HFFc6 (cell line): ENCODE data around the gene OR2B2. TPM values are rescaled to one million over a fixed set of nuclear protein-coding genes. Genes with fewer than 3 reads are reported as not detected.

ENCODE experiments used
- DNase-seq: peaks from one replicate; pipeline ENCODE4 v3.0.0-alpha.2; 2018
- H3K27ac Mint-ChIP-seq: 2 replicates; pipeline ENCODE4 v1.8.0; 2020; ENCODE audit warnings: mild to moderate bottlenecking, mixed read lengths
- H3K27me3 Mint-ChIP-seq: 2 replicates; pipeline ENCODE4 v1.8.0; 2021; ENCODE audit warnings: mild to moderate bottlenecking, moderate library complexity, mixed read lengths; ENCODE audit not compliant: insufficient read depth
- H3K36me3 Mint-ChIP-seq: 2 replicates; pipeline ENCODE4 v1.8.0; 2021; ENCODE audit warnings: low read depth, mixed read lengths
- H3K4me1 Mint-ChIP-seq: 2 replicates; pipeline ENCODE4 v1.8.0; 2020; ENCODE audit warnings: low read depth, mixed read lengths
- H3K4me3 Mint-ChIP-seq: 2 replicates; pipeline ENCODE4 v1.8.0; 2020; ENCODE audit warnings: mild to moderate bottlenecking, moderate library complexity, mixed read lengths
- H3K9me3 Mint-ChIP-seq: 2 replicates; pipeline ENCODE4 v1.8.0; 2020; ENCODE audit warnings: mild to moderate bottlenecking, mixed read lengths
- total RNA-seq, 6 experiments: library from RNA; stranded (reverse); fragmentation: NEBNext Ultra II Directional; extraction: Animal tissue kit (Norgen Biotek cat#: 25700); gene quantifications; 2 replicates in 1 of 6; 3 replicates in 5 of 6; pipeline ENCODE4 v1.2.3, GENCODE V29; 2021
- TF ChIP-seq, protein P1 (sequence below): fragments of 200-600 bp; sonication (generic); IDR thresholded peaks from 2 replicates; pipeline ENCODE4 v1.5.0; 2021; ENCODE audit warnings: antibody characterized with exemption, mild to moderate bottlenecking

Gene OR2B2
- total RNA-seq, 6 experiments from 2014 or later, result not detected

DNA sequence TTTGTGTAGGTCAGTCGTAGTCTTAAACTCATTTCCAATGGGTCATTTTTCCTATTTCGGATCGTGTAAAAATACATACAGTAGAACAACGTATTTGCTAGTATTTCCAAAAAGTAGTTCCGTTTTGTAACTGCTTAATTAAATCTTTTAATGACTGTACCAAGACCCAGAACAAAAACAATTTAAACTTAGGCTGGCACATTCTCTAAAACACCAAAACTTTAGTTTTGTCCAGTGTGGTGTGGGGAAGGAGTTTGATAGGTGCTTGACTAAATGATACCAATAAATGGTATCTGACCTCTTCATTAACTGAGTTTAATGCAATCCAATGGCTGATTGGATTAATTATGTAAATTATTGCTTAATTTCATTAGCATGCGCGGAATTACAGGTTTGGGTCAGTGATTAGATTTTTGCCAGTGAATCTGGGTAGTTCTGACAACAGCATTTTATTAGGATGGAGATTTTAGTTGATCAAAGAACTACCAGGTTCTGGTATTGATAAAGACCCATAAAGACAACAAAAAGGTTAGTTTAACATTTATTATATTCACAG, 20.8 kb downstream of the OR2B2 start:
- H3K27ac Mint-ChIP-seq, result no peak overlapping the region
- no peak for DNase-seq

DNA sequence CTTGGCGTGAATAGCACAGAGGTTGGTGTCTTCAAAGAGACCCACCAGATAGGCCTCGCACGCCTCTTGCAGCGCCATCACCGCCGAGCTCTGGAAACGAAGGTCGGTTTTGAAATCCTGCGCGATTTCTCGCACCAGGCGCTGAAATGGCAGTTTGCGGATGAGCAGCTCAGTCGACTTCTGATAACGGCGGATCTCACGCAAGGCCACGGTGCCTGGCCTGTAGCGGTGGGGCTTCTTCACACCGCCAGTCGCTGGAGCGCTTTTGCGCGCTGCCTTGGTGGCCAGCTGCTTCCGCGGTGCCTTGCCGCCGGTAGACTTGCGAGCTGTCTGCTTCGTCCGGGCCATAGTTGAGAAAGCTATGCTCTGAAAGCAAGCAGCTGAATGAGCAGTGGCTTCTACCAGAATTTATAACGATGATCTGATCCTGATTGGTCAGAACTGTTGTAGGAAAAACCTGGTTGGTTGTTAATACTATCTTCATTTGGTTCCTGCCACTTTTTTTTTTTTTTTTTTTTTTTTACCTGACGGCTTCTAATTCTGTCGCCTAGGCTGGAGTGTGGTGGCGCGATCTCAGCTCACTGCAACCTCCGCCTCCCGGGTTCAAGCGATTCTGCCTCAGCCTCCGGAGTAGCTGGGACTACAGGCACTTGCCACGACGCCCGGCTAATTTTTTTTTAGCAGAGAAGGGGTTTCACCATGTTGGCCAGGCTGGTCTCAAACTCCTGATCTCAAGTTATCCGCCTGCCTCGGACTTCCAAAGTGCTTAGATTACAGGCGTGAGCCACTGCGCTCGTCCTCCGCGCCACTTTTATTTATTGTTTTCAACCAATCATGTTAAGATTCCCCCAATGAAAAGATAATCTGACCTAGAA, 21.5 kb downstream of the OR2B2 start:
- Mint-ChIP-seq H3K9me3 (no peaks in the 10 kb centered on the region), H3K36me3 (peaks cover 4% of the 10 kb centered on the region; the same call in 1 of the 2 replicates), H3K27me3 (peaks cover 16% of the 10 kb centered on the region), H3K4me3 (no peak overlapping the region), H3K27ac (no peak overlapping the region), H3K4me1 (peaks cover 40% of the 10 kb centered on the region)
- TF ChIP-seq, protein P1, sequence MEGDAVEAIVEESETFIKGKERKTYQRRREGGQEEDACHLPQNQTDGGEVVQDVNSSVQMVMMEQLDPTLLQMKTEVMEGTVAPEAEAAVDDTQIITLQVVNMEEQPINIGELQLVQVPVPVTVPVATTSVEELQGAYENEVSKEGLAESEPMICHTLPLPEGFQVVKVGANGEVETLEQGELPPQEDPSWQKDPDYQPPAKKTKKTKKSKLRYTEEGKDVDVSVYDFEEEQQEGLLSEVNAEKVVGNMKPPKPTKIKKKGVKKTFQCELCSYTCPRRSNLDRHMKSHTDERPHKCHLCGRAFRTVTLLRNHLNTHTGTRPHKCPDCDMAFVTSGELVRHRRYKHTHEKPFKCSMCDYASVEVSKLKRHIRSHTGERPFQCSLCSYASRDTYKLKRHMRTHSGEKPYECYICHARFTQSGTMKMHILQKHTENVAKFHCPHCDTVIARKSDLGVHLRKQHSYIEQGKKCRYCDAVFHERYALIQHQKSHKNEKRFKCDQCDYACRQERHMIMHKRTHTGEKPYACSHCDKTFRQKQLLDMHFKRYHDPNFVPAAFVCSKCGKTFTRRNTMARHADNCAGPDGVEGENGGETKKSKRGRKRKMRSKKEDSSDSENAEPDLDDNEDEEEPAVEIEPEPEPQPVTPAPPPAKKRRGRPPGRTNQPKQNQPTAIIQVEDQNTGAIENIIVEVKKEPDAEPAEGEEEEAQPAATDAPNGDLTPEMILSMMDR, result no peak
- DNase-seq, result peak; percentile 96

More for the DNA sequence above, 20.8 kb downstream of the OR2B2 start:
- H3K4me3 Mint-ChIP-seq, result no peak overlapping the region
- H3K36me3 Mint-ChIP-seq, result peaks cover 4% of the 10 kb centered on the region; the same call in 1 of the 2 replicates
- peaks cover 16% of the 10 kb centered on the region for H3K27me3 Mint-ChIP-seq
- TF ChIP-seq, protein P1, result no peak
- no peaks in the 10 kb centered on the region for H3K9me3 Mint-ChIP-seq
- peaks cover 40% of the 10 kb centered on the region for H3K4me1 Mint-ChIP-seq

- Mint-ChIP-seq H3K27ac (no peak overlapping the region), H3K4me1 (peaks cover 40% of the 10 kb centered on the region), H3K27me3 (peaks cover 16% of the 10 kb centered on the region), H3K36me3 (peaks cover 4% of the 10 kb centered on the region; the same call in 1 of the 2 replicates), H3K4me3 (no peak overlapping the region), H3K9me3 (no peaks in the 10 kb centered on the region)
- TF ChIP-seq, protein P1, result no peak
- DNase-seq, result no peak
These were observed 22.4 kb downstream of the OR2B2 start for GRCh38 chr6:27889628-27890444.

DNA sequence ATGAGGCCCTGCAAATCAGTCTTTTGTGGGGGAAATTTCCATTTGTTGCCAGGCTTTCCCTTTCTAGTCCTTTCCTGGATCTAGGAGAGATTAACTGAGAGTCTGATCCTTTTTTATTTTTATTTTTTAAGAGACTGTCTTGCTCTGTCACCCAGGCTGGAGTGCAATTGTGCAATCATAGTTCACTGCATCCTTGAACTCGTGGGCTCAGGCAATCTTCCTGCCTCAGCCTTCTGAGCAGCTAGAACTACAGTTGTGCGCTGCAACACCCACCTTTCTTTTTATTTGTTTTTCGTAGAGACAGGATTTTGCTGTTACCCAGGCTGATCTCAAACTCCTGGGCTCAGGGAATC, 22.9 kb downstream of the OR2B2 start:
- peaks cover 40% of the 10 kb centered on the region for H3K4me1 Mint-ChIP-seq
- H3K27ac Mint-ChIP-seq, result no peak overlapping the region
- no peak for DNase-seq
- TF ChIP-seq, protein P1, result no peak
- peaks cover 16% of the 10 kb centered on the region for H3K27me3 Mint-ChIP-seq
- peaks cover 4% of the 10 kb centered on the region; the same call in 1 of the 2 replicates for H3K36me3 Mint-ChIP-seq
- no peaks in the 10 kb centered on the region for H3K9me3 Mint-ChIP-seq
- H3K4me3 Mint-ChIP-seq, result no peak overlapping the region

GRCh38 chr6:27888566-27888965, 23.6 kb downstream of the OR2B2 start:
- peaks cover 14% of the 10 kb centered on the region for H3K27me3 Mint-ChIP-seq
- no peaks in the 10 kb centered on the region for H3K9me3 Mint-ChIP-seq
- H3K36me3 Mint-ChIP-seq, result peaks cover 3% of the 10 kb centered on the region; the same call in 1 of the 2 replicates
- H3K4me3 Mint-ChIP-seq, result no peak overlapping the region; the same call in 1 of the 2 replicates
- no peak for DNase-seq
- peaks cover 40% of the 10 kb centered on the region for H3K4me1 Mint-ChIP-seq
- H3K27ac Mint-ChIP-seq, result peak overlapping the region; percentile 45; the same call in 1 of the 2 replicates
- TF ChIP-seq, protein P1, result no peak
